HUDEP-2 (cell line): ENCODE results near the gene ELP2.
"Not testable (repeated sequence)": the region's sequence is repeated elsewhere in the genome, so short reads cannot be mapped to it uniquely, and the experiment has no call there.

Source experiments
- DNase-seq, 76 experiments: peaks; one replicate each; lab custom pipeline; 2025; ENCODE audit not compliant: unreplicated experiment in 76 of 76; lab: John Stamatoyannopoulos, UW

Gene ELP2

DNA sequence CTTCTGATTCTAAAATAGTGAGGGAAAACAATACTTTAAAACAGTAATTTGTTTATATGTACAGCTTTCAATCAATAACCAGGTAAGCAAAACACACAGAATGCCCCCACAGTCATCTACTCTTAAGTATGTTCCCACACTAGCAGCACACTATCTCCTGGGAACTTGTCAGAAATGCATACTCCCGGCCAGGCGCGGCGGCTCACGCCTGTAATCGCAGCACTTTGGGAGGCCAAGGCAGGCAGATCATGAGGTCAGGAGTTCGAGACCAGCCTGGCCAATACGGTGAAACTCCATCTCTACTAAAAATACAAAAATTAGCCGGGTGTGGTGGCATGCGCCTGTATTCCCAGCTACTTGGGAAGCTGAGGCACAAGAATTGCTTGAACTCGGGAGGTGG lies 12.9 kb upstream of the ELP2 start:
- not testable (repeated sequence) for DNase-seq

DNA sequence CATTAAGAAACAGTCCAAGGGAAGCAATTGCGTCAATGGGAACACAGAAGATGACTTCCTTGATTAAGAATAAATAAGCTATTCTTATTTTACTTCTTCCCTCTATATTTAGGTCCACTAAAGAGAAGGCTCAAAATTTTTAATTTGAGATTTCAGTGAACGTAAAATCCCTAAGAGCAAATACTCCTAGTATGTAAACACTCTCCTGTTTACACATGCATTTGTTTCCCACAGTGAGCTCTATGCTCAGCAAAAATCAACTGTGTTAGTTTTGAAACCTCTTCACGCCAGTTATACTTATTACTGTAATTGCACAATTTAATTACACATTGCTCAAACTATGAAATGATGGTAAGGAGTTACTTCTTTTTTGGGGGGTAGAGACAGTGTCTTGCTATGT lies 9.4 kb upstream of the ELP2 start:
- no peak for DNase-seq

DNA sequence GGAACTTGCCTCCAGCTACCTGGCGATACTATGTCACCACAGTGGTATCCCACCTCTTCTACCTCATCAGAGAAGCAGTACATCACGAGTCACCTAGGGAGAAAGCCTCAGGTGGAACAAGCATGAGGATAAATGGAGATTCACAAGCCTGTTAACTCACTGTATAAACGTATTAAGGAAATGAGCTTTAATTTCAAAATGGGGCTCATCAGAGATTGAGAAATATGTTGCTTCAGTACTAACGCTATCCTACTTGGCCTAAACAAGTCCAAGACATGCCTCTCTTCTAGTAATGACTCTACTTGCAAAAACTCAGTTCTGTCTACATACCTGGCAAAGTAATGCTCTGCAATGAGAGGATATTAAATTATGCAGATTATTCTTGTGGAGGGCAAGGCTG lies 4.9 kb upstream of the ELP2 start:
- no peak for DNase-seq

DNA sequence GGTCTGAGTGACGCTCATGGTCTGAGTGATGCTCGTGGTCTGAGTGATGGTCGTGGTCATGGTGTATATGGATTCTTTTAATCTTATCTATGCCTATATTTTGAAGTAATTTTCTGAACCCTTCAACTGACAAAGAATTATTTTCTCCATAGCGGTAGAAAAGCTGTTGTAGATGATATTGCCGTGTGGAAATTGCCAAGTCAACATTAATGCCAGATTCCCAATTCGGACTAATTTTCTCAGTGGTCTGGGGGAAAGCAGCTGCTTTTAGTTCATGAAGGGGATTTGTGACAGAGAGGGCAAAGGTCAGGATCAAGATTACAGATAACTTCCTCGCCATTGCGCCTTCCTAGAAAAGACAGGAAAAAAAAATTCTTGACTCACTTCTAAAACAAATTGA lies 3.0 kb upstream of the ELP2 start:
- DNase-seq = no peak

DNA sequence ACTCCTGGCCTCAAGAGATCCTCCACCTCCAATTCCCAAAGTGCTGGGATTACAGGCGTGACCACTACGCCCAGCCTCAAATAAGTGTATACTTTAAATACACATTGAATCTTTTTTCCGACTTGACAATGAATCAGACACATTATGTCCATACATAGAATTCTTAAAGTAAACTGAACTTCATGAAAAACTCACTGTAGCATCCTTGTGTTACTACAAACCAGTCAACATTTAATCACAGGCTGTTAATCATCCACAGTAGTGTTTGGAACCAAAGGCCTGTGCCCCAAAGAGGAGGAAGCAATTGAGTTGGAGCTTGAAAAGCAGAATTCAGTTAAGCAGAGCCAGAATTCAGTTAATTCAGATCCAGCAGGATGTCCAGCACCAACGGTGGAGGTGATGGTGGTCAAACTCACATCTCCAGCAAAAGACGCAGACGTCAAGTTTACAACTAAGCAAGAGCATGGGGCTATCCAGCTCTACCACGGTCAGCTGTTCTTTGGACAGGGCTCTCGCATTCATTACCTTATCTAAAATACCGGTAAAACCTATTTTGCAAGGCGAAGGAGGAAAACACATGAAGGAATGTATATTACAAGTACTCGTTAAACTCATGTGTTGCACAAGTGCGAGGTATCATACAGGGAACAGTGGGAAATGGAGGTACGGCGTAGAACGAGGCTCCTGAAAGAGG lies 1.7 kb upstream of the ELP2 start:
- DNase-seq = no peak

DNA sequence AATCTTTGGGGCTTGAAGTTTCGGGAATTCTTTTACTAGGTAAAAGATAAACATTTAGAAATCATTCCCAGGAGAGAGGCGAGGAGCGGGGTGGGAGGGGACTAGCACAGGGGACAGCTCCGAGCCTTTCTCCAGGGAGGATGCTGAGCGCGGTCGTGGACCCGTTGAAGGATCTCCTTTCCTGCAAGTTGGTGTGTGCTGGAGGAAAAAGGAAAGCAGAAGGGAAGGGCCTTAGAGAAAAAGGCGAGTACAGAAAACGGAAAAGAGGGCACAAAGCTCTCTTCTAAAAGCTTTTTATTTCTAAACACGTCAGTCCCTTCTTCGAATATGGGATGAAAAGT lies 1.2 kb upstream of the ELP2 start:
- no peak for DNase-seq

DNA sequence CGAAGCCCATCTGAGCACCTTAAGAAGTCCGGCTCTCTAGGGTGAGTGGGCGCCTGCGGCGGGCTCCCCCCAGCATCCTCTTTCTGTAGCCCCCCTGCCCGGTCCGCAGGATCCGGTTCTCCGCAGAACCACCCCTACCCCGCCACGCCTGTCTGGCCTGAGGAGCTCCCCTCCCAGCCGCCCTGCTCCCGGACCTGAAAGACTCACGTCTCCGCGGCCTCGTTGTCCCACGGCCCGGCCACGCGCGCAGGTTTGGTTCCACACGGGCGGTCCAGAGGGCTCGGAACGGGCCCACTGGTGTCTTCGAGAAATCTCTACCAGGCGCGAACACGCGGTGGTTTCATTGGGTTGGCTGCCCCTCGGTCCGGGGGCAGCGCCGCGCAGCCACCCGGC lies 796 bp upstream of the ELP2 start:
- peak in 4 of 76 experiments; percentile 32 to 50 (median 36) for DNase-seq

DNA sequence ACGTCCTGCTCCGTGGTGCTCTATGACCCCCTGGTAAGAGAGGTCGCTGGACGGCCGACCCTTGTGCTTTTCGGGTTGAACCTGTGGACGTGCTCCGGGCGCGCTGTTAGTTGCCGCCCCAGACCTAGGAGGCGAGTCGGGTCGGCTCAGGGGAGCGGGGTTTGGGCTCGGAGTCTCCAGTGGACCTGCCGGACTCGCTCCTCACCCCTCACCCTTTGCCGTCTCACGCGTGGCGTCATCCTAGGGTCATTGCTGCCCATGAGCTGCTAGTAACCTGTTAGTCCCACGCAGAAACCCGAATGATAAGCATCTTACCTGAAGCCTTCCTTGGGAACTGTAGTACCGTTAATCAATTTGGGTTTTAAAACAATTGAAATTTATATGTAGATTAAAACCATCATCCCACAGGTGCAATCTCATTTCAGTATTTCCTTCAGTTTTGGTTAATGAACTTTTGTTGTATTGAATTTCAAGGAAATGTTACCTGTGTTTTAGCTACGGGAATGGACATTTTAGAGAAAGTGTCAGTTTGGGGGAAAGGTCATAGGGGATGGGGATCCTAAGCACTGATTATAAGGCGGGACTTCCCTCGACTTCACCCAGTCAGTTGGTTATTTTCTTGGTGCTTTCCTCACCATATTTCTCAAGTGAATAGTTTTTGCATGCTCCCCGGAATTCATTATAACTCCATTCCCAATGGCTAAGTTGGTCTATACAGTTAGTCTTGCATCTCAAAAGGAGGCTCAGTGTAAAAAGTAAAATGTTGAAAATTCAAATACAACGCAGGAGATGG lies 536 bp downstream of the ELP2 start:
- DNase-seq = peak in 6 of 76 experiments; percentile 21 to 88 (median 42)

DNA sequence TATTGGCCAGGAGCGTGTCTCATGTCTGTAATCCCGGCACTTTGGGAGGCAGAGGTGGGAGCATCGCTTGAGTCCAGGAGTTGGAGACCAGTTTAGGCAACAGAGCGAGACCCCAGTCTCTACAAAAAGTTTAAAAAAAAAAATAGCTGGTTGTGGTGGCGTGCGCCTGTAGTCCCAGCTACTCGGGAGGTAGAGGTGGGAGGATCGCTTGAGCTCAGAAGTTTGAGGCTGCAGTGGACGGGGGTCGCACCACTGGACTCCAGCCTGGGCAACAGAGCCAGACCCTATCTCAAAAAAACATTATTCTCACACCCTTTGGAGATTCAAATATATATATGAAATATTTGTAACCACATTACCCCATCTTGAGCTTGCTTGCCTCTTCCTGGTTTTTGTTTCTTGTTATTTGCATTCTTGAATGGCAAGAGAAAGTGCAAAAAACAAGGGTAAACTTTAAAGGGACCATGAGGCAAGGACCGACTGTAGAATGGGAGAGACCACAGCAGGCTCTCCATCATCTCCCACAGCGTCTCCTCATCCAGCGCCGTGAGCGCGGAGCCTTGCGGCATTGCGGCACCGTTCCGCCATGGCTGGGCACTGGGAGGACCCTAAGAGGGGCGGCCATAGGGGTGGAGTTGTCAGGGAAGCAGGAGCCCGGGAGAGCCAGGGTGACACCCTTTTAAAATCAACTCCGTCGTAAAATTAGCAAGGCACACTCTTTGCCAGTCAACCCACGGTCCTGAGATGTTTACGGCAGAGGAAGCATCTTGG lies 1.4 kb downstream of the ELP2 start:
- no peak for DNase-seq

DNA sequence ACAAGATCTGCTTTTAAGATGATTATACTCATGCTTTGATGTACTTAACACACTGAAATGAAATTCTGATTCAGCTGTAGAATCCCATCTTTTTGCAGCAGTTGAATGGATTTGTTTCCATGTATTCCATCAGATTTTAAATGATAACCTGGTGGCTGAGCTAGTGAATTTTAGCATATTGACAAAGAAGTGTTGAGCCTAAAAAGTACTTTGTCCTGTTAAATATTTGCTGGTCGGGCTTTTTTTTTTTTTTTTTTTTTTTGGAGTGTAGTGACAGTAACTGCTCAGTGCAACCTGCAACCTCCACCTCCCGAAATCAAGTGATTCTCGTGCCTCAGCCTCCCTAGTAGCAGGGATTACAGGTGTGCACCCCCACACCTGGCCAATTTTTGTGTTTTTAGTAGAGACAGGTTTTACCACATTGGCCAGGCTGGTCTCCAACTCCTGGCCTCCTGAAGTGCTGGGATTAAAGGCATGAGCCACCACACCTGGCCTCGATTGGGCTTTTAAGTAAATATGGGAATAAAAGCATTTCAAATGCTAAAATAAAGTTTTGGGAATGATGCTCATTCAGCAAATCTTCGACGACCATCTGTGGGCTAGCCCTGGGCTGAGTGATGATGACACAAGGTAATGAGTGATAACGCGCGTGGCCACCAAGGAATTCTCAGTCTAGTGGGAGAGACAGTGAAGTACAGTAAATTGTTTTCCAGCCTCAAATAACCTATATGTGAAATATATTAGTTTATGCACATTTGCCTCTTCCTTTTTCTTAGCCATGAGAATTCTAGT lies 2.2 kb downstream of the ELP2 start:
- no peak for DNase-seq

DNA sequence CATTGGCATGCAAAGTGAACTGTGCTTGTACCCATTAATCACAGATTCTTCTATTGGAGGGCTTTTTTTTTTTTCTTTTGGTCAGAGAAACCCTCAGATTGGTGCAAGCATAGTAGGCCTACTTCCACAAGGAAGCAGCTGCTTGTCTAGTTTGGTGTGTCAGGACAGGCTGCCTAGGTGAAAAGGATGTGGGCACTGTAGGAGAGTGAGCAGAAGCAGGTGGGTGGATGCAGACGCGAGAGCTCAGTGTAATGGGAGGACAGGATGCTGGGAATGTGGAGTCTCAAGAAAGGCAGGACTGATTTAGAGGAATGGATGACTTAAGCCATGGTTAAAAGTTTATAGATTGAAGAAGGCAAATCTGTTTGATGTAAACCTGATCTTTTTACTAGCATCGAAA lies 3.1 kb downstream of the ELP2 start:
- no peak for DNase-seq

DNA sequence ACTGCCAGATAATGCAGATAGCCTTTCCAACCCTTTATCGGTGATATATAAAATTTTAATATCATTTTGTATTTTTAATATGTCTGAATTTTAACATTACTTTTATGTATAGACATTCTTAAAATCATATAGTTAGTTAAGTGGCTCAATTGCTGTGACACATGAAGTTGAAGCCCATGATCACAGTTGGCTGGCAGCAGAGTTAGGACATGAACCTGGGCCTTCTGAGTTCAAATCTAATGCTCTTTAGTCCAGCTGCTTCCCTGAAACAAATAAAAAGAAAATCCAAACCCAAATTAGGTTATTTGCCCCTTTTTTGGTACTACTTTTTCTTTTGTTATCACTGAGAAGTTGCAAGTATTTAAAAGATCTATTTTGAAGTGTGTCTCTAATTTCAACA lies 5.6 kb downstream of the ELP2 start:
- DNase-seq = no peak

DNA sequence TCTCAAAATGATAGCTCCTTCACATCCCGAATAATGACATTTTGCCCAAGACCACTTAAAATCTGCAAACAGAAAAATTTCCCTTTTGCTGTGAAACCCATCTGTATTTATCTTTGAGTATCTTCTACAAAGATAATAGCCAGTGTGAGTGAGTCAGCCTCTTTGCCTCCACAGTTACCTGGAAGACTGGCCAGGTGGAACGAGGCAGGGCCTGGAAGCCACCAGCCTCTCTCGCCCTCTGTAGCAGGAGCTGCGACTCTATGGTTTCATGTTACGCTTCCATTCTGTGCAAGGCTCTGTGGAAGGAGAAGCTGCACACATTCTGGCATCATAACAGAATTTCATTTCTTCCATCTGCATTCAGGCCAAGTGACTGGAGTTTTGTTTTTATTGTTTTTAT lies 9.5 kb downstream of the ELP2 start:
- no peak for DNase-seq

DNA sequence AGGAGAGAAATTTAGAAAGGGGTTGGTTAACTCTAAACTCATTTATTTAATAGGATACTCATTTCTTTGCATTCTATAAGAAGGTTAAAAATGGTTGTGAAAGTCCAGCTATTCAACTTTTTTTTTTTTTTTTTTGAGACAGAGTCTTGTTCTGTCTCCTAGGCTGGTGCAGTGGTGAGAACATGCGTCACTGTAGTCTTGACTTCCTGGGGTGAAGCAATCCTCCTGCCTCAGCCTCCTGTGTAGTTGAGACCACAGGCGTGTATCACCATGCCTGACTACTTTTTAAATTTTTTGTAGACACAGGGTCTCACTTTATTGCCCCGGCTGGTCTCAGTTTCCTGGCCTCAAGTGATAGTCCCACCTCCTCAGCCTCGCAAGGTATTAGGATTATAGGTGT lies 11.9 kb downstream of the ELP2 start:
- no peak for DNase-seq

DNA sequence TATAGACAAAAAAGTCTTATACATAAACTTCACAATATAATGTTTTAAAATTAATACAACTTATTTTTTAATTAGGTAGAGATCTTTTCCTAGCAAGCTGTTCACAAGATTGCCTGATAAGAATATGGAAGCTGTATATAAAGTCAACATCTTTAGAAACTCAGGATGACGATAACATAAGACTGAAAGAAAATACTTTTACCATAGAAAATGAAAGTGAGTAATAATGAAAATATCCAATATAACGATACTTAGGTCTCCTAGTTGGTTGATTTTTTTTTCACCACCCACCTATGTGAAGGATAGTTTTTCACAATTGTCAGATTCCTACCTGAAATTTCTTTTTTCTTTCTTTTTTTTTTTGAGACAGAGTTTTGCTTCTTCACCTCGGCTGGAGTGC lies 13.1 kb downstream of the ELP2 start:
- no peak for DNase-seq

DNA sequence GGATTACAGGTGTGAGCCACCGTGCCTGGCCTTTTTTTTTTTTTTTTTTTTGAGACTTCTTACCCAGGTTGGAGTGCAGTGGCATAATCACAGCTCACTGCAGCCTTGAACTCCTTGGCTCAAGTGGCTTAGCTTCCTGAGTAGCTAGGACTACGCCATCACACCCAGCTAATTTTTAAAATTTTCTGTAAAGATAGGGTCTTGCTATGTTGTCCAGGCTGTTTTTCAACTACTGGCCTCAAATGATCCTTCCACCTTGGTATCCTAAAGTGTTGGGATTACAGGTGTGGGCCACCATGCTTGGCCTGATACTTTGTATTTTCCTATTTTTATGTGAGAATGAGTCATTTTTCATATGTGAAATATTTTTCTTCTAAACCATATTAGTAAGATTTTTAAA lies 13.7 kb downstream of the ELP2 start:
- no peak for DNase-seq

DNA sequence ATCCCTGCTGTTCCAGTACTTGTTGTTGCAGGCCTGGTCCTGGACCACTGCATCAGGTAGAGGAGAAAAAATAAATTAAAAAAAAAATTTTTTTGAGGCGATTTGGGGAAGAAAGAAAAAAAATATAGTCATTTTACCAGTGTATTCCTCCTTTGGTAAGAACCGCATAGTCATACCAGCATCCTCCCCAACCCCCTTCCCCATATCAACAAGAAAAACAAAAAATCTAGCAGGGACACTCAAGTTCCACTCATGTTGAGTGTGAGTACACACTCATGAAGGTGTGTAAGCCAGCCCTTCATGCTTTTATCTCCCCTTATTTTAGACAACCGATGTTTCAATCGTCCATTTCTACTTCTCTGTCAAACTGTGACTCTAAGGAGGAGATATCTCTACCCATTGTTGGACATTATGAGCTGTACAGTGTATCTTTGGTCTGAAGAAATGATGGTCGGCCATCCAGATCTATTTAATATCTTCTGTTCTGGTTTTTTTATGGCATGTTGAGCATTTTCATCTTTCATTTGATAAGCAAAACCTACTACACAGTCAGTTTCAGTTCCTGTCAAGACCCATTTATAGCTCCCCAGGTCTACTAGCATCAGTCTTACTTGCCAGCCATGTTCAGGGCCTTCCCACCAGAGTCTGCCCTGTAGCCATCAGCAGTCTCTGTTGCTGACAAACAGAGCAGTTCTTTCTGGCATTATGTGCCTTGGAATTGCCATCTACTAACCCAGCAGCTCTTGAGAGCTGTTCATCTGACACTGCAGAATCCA lies 20.0 kb downstream of the ELP2 start:
- DNase-seq = no peak

DNA sequence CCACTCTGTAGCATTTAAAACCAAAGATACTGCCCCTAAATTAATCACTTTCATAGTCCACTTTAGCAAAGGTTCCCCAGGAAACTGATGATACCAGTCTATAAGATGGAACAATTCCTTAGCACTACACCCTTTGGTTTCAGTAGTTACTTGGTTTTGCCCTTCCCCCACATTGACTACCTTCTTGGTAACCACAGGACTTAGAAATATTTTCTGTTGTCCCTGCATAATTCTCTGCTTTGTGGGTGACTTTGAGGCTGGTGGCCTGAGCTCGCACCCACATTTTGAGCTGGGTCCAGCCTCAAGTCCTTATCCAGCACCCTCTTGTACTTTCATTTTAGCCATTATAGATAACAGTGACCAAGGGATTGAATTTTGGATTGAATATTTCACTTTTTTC lies 23.1 kb downstream of the ELP2 start:
- no peak for DNase-seq

DNA sequence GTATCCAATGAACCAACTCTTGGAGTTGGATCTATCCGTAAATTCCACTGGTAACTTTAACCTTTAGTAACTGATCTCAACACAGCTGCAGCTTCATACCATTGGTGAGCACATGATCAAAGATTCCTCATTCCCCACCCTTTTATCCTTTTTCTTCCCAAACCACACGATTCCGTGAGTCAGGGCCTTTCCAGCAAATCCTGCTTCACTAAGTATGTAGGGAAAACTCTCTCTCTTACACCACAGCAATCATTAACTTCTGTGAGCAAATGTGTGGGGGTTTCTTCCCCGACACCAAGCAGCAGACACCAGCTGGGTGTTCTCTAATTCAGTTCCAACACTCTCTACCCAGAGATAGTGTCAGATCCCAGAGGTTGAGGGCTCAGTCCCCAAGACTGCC lies 23.5 kb downstream of the ELP2 start:
- no peak for DNase-seq

DNA sequence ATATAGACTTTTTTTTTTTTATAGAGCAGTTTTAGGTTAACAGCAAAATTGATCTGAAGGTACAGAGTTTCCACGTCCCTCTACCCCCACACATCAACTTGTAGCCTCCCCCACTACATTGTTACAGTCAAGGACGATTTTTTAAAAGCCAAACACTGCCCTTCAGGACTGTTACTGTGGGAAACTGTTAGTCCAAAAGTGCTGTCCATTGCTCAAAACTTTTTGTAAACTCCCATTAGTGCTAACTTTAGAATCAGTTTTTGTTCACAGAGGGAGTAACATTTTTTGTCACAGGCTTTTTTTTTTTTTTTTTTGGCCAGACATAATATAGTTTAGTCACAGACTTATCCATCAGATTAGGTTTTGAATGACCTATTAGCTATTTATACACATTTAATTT lies 24.1 kb downstream of the ELP2 start:
- DNase-seq = no peak
